Coronary artery (tissue), 2 donors: ENCODE results near the gene SLC19A3.
"Not testable (repeated sequence)": the region's sequence is repeated elsewhere in the genome, so short reads cannot be mapped to it uniquely, and the experiment has no call there.

Experiments
- DNase-seq: peaks from one replicate; pipeline ENCODE4 v3.0.0-alpha.2; 2017; ENCODE audit warnings: low spot score
- H3K27ac ChIP-seq, 2 donors: fragments of 200-600 bp; sonication (generic); one replicate each; pipeline ENCODE4 v1.5.1; 2016 to 2019
- H3K4me3 ChIP-seq: fragments of 200-600 bp; sonication (generic); 2 replicates; pipeline ENCODE4 v1.5.1; 2016; ENCODE audit warnings: mild to moderate bottlenecking, moderate library complexity
- TF ChIP-seq, protein P1 (sequence below): fragments of 200-600 bp; sonication (generic); IDR thresholded peaks from one replicate; pipeline ENCODE4 v1.5.1; 2019; ENCODE audit warnings: antibody characterized with exemption

The SLC19A3 gene

GRCh38 chr2:227748079-227748478 is 30.3 kb upstream of the SLC19A3 start:
- DNase-seq = no peak
- TF ChIP-seq, protein P1, sequence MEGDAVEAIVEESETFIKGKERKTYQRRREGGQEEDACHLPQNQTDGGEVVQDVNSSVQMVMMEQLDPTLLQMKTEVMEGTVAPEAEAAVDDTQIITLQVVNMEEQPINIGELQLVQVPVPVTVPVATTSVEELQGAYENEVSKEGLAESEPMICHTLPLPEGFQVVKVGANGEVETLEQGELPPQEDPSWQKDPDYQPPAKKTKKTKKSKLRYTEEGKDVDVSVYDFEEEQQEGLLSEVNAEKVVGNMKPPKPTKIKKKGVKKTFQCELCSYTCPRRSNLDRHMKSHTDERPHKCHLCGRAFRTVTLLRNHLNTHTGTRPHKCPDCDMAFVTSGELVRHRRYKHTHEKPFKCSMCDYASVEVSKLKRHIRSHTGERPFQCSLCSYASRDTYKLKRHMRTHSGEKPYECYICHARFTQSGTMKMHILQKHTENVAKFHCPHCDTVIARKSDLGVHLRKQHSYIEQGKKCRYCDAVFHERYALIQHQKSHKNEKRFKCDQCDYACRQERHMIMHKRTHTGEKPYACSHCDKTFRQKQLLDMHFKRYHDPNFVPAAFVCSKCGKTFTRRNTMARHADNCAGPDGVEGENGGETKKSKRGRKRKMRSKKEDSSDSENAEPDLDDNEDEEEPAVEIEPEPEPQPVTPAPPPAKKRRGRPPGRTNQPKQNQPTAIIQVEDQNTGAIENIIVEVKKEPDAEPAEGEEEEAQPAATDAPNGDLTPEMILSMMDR = no peak
- H3K27ac ChIP-seq = no peak overlapping the region
- H3K4me3 ChIP-seq = no peak overlapping the region

DNA sequence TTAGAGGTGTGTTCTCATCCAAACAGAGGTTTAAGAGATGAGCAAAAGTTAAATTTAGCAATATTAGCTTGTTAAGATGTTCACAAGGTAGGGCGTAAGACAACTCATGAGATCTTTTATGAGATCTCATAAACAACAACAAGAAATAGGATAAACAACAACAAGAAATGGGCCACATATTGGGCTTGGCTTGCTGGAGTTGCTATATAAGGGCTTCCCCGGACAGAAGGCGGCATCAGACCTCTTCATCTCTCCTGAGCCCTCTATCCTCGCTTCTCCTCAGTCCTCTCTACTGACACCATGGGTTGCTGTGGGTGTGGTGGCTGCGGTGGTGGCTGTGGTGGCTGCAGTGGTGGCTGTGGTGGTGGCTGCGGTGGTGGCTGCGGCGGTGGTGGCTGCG is 27.8 kb upstream of the SLC19A3 start, which contains the start of gene SCYGR8:
Gene SCYGR8, plus strand, starts transcription at position 301 of the 400 bp plus-strand sequence. Its CDS starts 0 bp downstream, at position 301.
- Histone ChIP-seq H3K27ac (no peak within 1 kb of the TSS), H3K4me3 (no peak within 1 kb of the TSS)
- DNase-seq = no peak
- TF ChIP-seq, protein P1 = no peak

- H3K4me3 ChIP-seq, H3K27ac ChIP-seq, DNase-seq: not testable (repeated sequence)
Observed at GRCh38 chr2:227740705-227741104, 22.9 kb upstream of the SLC19A3 start.

DNA sequence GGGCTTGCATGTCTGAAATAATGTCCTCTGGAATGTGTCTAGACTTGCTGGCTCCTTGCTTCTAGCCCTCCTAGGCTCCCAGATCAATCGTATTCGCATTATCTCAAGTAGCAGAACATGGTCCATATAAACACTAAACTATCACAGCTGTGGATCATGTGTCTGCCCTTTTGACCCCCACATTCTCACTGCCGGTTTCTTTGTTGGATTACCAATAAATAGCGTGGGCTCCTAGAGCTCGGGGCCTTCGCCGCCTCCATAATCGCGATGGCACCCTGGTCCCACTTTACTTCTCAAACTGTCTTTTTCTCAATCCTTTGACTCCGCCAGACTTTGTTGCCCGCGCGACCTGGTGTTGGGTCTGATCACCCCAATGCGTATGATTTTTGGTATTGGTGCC is 21.5 kb upstream of the SLC19A3 start:
- TF ChIP-seq, protein P1 = no peak
- no peak for DNase-seq
- Histone ChIP-seq H3K27ac (no peak overlapping the region), H3K4me3 (no peak overlapping the region)

DNA sequence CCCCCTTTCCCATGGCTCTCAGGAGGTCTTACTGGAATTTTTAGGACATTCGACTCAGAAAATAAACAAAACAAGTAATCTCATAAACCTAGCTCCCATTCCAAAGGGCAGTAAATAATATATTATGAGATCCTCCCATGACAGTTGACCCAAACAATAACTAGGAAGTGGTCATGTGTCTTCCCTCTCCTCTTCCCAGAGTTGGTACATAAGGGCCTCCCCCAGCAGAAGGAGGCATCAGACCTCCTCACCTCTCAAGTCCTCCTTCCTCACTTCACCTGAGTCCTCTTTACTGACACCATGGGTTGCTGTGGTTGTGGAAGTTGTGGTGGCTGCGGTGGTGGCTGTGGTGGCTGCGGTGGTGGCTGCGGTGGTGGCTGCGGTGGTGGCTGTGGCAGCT is 10.2 kb upstream of the SLC19A3 start, which contains the start of gene SCYGR7:
Gene SCYGR7, plus strand, starts transcription at position 301 of the 400 bp plus-strand sequence. Its CDS starts 0 bp downstream, at position 301.
- Histone ChIP-seq H3K4me3 (no peak within 1 kb of the TSS), H3K27ac (no peak within 1 kb of the TSS)
- TF ChIP-seq, protein P1 = no peak
- no peak for DNase-seq

GRCh38 chr2:227724394-227725039 is 6.7 kb upstream of the SLC19A3 start, which contains the start of gene SCYGR6:
TSS of gene SCYGR6 (minus strand) at chr2:227724757. CDS start at chr2:227724757, 0 bp downstream.
- TF ChIP-seq, protein P1 = no peak
- Histone ChIP-seq H3K27ac (no peak within 1 kb of the TSS), H3K4me3 (no peak within 1 kb of the TSS)
- DNase-seq = no peak

- H3K4me3 ChIP-seq, H3K27ac ChIP-seq, DNase-seq: not testable (repeated sequence)
Observed at GRCh38 chr2:227722821-227723220, 5.0 kb upstream of the SLC19A3 start.

GRCh38 chr2:227720680-227721079 is 2.9 kb upstream of the SLC19A3 start:
- TF ChIP-seq, protein P1 = no peak
- Histone ChIP-seq H3K27ac (no peak overlapping the region), H3K4me3 (no peak overlapping the region)
- no peak for DNase-seq
